Adrenal gland (tissue), 12 donors: ENCODE results near the gene DGKG. TPM values are rescaled to one million over a fixed set of nuclear protein-coding genes. Genes with fewer than 3 reads are reported as not detected.

Experiments
- DNase-seq, 7 donors: peaks; one replicate each; pipeline ENCODE4 v3.0.0-alpha.2; 2019 to 2020
- H3K27ac ChIP-seq, 5 donors: fragments of 200-600 bp; sonication (generic) in 4 of 5; 1 replicate in 3 of 5; 2 replicates in 2 of 5; pipeline versions ENCODE4 v1.5.1 to v1.8.0; 2016 to 2020; ENCODE audit warnings: mild to moderate bottlenecking in 1 of 5
- H3K27me3 ChIP-seq: fragments of 200-600 bp; 2 replicates; pipeline ENCODE4 v1.8.0; 2021
- H3K36me3 ChIP-seq, 2 donors: fragments of 200-600 bp; replicated peaks in 1 of 2; 1 replicate in 1 of 2; 2 replicates in 1 of 2; pipeline versions ENCODE4 v1.5.1 to v1.8.0; 2018 to 2022
- H3K4me1 ChIP-seq, 2 donors: fragments of 200-600 bp; replicated peaks in 1 of 2; 1 replicate in 1 of 2; 2 replicates in 1 of 2; pipeline versions ENCODE4 v1.5.1 to v1.8.0; 2018 to 2021
- H3K4me3 ChIP-seq, 4 donors: fragments of 200-600 bp; sonication (generic) in 3 of 4; one replicate each; pipeline ENCODE4 v1.5.1; 2016 to 2018
- H3K9me3 ChIP-seq, 3 donors: fragments of 200-600 bp; sonication (generic) in 1 of 3; replicated peaks in 1 of 3; 1 replicate in 2 of 3; 2 replicates in 1 of 3; pipeline versions ENCODE4 v1.5.1 to v1.8.0; 2016 to 2021
- POLR2A ChIP-seq, 2 donors: fragments of 450-650 bp; IDR thresholded peaks; one replicate each; pipeline ENCODE4 v1.6.1; 2017; ENCODE audit warnings: antibody characterized with exemption in 2 of 2, mild to moderate bottlenecking in 2 of 2, moderate library complexity in 1 of 2
- WGBS, 4 donors: extraction: QIAGEN DNeasy Blood & Tissue Kit in 2 of 4; methylation state at CpG; one replicate each; pipeline versions ENCODE4 v1.1.5 to v1.1.7; 2013 to 2017; 5-methylcytosine and 5-hydroxymethylcytosine counted together
- intact Hi-C, 2 donors: fragments of 100-400 bp; cut with DNase I; formaldehyde crosslinking; loops; one replicate each; pipeline versions ENCODE4 v1.14.1 to v1.15.0; 2022 to 2023
- polyA plus RNA-seq, 3 donors: library from polyadenylated mRNA; stranded (reverse); fragments of 200-250 nt in 2 of 3; fragments of 350-450 nt in 1 of 3; fragmentation: Illumina TruSeq in 1 of 3; extraction: RNeasy Lipid Tissue Mini Kit (QIAGEN cat#74804) in 1 of 3; gene quantifications; one replicate each; pipeline ENCODE4 v1.2.3, GENCODE V29; 2013 to 2014
- total RNA-seq, 9 donors: library from RNA; depleted of rRNA in 4 of 9; stranded (reverse); fragments of >200 nt in 4 of 9; fragments of 120-200 nt in 1 of 9; fragmentation: NEBNext Ultra II Directional in 1 of 9; extraction: Animal tissue kit (Norgen Biotek cat#: 25700) in 1 of 9; gene quantifications; one replicate each; pipeline versions ENCODE4 v1.1.0 to v1.2.4, GENCODE V29; 2013 to 2023
- TF ChIP-seq, protein P1 (sequence below), 6 experiments: fragments of 450-650 bp in 4 of 6; fragments of 200-600 bp in 2 of 6; sonication (generic) in 1 of 6; IDR thresholded peaks; 1 replicate in 5 of 6; 2 replicates in 1 of 6; pipeline versions ENCODE4 v1.5.1 to v1.8.0; 2016 to 2021; ENCODE audit warnings: antibody characterized with exemption in 6 of 6, mild to moderate bottlenecking in 2 of 6, moderate library complexity in 1 of 6
- donor health status: healthy with polysubstance abuse.
- donor health status: Bipolar disorder and iron deficiency.
- donor health status: DM: yes; HTN: yes; CAD: no.
- donor health status: DM: no; HTN: no; CAD: no.
- donor health status: DM: no; HTN: no; CAD: no.
- donor health status: DM: yes; HTN: yes; CAD: no.

The DGKG gene
- total and polyA plus RNA-seq, 12 donors, result 2.9 to 43.7 (median 28.3) TPM

DNA sequence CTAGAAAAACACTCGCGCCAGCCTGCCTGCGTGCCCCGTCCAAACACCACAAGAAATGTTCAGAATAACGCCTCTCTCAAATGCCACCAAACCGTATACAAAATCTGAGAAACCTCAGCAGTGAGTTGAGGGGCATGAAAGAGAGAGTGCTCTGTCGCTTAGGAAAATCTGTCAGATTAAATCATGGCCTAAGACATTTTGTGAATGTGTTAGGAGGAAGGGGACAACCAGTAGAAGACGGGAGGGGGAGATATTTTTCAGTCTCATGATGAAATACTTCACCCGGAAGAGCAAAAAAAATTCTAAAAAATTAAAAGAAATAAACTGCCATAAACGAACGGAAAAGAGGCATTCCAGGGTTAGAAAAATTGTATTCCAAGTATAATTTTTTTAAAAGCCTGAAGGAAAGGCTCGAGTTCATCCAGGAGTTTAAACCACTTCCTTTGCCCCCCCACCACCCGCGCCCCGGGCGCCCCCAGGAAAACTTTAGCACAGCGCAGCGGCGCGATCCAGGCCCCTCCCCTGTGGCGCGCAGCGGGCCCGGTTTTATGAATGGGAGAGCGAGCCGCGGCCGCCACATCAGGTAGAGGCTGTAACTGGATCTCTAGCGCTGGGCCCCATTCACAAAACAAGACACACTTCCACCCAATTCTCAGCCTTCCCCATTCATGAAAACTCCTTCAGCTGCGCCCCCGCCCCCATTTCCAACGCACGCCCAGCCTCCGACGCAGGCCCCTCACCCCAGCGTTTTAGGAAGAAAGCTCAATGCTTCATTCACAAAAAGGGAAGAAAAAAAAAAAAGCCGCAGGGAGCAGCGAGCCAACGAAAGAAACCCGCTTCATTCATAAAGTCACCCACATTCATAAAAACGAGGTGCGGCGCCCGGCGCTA, 254.6 kb downstream of the DGKG start:
- no peaks in the 10 kb centered on the region for H3K9me3 ChIP-seq
- H3K27me3 ChIP-seq, result no peaks in the 10 kb centered on the region
- peak overlapping the region; percentile 39 to 96 (median 94) for H3K27ac ChIP-seq
- H3K4me3 ChIP-seq, result peak overlapping the region in 3 of 4 donors; percentile 60 to 87 (median 79)
- intact Hi-C loops, result loop anchor here in 1 of 2 donors (10.0 kb wide), 1 partner anchor 107 kb away; no protein-coding TSS in a partner anchor
- peaks cover 21 to 46% of the 10 kb centered on the region in 2 donors for H3K4me1 ChIP-seq
- peak in 1 of 2 donors; percentile 73 for TF ChIP-seq POLR2A (IDR thresholded peaks at IDR 0.05)
- TF ChIP-seq, protein P1, sequence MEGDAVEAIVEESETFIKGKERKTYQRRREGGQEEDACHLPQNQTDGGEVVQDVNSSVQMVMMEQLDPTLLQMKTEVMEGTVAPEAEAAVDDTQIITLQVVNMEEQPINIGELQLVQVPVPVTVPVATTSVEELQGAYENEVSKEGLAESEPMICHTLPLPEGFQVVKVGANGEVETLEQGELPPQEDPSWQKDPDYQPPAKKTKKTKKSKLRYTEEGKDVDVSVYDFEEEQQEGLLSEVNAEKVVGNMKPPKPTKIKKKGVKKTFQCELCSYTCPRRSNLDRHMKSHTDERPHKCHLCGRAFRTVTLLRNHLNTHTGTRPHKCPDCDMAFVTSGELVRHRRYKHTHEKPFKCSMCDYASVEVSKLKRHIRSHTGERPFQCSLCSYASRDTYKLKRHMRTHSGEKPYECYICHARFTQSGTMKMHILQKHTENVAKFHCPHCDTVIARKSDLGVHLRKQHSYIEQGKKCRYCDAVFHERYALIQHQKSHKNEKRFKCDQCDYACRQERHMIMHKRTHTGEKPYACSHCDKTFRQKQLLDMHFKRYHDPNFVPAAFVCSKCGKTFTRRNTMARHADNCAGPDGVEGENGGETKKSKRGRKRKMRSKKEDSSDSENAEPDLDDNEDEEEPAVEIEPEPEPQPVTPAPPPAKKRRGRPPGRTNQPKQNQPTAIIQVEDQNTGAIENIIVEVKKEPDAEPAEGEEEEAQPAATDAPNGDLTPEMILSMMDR (IDR thresholded peaks at IDR 0.05), result no peak
- peak; percentile 64 to 86 (median 72) for DNase-seq
- WGBS, 4 donors, result 1 to 2% (median 2%) methylated on average over 32 to 45 of the region's 45 CpGs
- H3K36me3 ChIP-seq, result peaks cover 0 to 5% of the 10 kb centered on the region in 2 donors

DNA sequence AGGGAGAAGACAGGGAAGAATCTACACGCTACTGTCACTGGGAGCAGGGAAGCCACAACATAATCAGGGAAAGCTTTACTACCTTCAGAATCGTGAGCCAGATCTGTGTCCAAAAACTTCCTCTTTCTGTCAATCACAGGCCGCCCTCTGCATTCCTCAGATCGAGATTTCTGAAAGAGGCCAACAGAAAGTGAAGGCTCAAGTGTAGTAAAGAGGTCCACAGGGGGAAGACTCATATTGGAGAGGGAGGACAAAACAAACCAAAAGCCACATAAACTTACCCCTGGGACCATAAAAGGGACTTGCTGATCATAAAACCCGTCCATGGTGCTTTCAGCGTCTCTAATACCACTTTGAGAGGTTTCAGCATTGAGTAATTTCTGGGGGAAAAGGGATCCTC, 256.5 kb downstream of the DGKG start:
- Histone ChIP-seq H3K4me3 (no peak overlapping the region), H3K27ac (peak overlapping the region in 4 of 5 donors; percentile 11 to 50 (median 16)), H3K36me3 (peaks cover 0 to 10% of the 10 kb centered on the region in 2 donors), H3K4me1 (peaks cover 19 to 43% of the 10 kb centered on the region in 2 donors), H3K27me3 (no peaks in the 10 kb centered on the region), H3K9me3 (no peaks in the 10 kb centered on the region)
- no peak for TF ChIP-seq POLR2A (IDR thresholded peaks at IDR 0.05)
- TF ChIP-seq, protein P1 (IDR thresholded peaks at IDR 0.05), result no peak
- DNase-seq, result no peak
- intact Hi-C loops, result loop anchor here in 1 of 2 donors (10.0 kb wide), 1 partner anchor 109 kb away; no protein-coding TSS in a partner anchor
- WGBS, 4 donors, result 53 to 63% (median 58%) methylated on average over 6 of the region's 6 CpGs

DNA sequence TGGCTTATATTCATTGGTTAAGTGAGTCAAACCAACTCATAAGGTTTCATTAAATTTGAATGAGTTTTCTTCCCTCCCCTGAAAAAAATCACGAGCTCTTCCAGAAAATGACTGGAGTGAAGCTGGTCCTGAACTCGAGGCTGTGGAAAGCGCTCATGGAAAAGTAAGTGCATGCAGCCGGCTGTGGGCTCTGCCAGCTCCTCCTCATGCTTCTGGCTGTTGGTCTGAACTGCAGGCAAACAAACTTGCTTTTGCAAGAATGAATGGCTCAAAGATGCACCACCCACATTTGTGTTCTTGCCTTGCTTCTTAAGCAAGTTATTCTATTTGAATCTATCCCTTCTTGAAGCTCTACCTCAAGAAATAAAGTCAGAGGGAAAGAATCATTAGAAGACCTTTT, 259.3 kb downstream of the DGKG start:
- TF ChIP-seq, protein P1 (IDR thresholded peaks at IDR 0.05), result no peak
- TF ChIP-seq POLR2A (IDR thresholded peaks at IDR 0.05), result no peak
- H3K9me3 ChIP-seq, result no peaks in the 10 kb centered on the region
- WGBS, 4 donors, result 73 to 78% (median 75%) methylated on average over 4 of the region's 4 CpGs
- peaks cover 0 to 11% of the 10 kb centered on the region in 2 donors for H3K36me3 ChIP-seq
- no peak overlapping the region for H3K4me3 ChIP-seq
- peaks cover 25 to 61% of the 10 kb centered on the region in 2 donors for H3K4me1 ChIP-seq
- no peak for DNase-seq
- intact Hi-C loops, result loop anchor here in 1 of 2 donors (10.0 kb wide), 1 partner anchor 112 kb away; no protein-coding TSS in a partner anchor
- H3K27ac ChIP-seq, result no peak overlapping the region
- no peaks in the 10 kb centered on the region for H3K27me3 ChIP-seq

DNA sequence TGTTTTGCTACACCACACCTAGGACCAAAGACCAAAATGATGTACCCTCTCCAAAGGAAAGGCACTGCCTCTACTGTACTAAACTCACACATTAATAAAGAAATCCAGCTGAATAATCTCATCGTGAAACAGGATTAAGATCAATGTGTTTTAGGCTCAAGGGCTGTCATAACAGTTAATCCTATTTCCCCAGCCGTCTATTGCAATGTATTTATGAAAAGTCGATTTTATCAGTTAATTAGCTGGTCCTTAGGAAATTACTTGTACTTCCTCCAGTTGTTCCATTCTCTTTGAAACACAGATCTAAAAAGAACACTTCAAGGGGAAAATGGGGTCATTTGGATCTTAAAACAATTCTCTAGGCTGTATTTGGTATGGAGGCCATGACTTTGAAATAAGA, 261.6 kb downstream of the DGKG start:
- no peaks in the 10 kb centered on the region for H3K9me3 ChIP-seq
- H3K27ac ChIP-seq, result no peak overlapping the region
- DNase-seq, result no peak
- no peak overlapping the region for H3K4me3 ChIP-seq
- H3K4me1 ChIP-seq, result peaks cover 28 to 50% of the 10 kb centered on the region in 2 donors
- WGBS, 4 donors, result 70 to 86% (median 73%) methylated on average over 3 of the region's 3 CpGs
- H3K36me3 ChIP-seq, result peaks cover 0 to 11% of the 10 kb centered on the region in 2 donors
- TF ChIP-seq POLR2A (IDR thresholded peaks at IDR 0.05), result no peak
- TF ChIP-seq, protein P1 (IDR thresholded peaks at IDR 0.05), result no peak
- no peaks in the 10 kb centered on the region for H3K27me3 ChIP-seq
- intact Hi-C loops, result loop anchor here in 1 of 2 donors (10.0 kb wide), 1 partner anchor 114 kb away; no protein-coding TSS in a partner anchor
